ENCODE data around the gene OR51B6. TPM values are rescaled to one million over a fixed set of nuclear protein-coding genes. Genes with fewer than 3 reads are reported as not detected.

Gene OR51B6
- not detected in 2 replicates for total RNA-seq

GRCh38 chr11:5351208-5351607, at the start of gene OR51B6:
Gene OR51B6 (plus strand): TSS chr11:5351508. CDS start chr11:5351508, 0 bp downstream.

DNA sequence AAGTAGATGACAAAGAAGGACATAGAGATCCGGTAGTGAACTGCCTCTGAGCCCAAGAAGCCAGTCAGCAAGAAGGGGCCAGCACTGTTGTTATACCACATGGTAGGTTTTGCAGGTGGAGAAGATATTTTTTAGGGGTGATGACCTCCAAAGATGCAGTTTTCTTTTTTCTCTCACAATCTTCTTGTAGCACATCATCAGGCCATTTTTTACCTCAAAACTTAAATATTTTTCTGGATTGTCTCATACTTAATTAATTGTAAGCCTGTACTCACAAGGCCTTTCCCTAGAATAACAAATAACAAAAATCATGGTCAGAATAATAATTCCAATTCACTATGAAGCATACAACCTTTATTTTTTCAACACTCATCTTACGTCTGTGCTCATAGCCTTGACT, 49.5 kb upstream of the OR51B6 start, which contains the start of gene OR51B4:
Gene OR51B4 (minus strand): TSS at position 101 of the 400 bp plus-strand sequence. CDS start 0 bp downstream, at position 101.

GRCh38 chr11:5324197-5324596, 27.1 kb upstream of the OR51B6 start, which contains the start of gene OR51B2:
Gene OR51B2 (minus strand): TSS chr11:5324297. CDS start chr11:5324297, 0 bp downstream.

DNA sequence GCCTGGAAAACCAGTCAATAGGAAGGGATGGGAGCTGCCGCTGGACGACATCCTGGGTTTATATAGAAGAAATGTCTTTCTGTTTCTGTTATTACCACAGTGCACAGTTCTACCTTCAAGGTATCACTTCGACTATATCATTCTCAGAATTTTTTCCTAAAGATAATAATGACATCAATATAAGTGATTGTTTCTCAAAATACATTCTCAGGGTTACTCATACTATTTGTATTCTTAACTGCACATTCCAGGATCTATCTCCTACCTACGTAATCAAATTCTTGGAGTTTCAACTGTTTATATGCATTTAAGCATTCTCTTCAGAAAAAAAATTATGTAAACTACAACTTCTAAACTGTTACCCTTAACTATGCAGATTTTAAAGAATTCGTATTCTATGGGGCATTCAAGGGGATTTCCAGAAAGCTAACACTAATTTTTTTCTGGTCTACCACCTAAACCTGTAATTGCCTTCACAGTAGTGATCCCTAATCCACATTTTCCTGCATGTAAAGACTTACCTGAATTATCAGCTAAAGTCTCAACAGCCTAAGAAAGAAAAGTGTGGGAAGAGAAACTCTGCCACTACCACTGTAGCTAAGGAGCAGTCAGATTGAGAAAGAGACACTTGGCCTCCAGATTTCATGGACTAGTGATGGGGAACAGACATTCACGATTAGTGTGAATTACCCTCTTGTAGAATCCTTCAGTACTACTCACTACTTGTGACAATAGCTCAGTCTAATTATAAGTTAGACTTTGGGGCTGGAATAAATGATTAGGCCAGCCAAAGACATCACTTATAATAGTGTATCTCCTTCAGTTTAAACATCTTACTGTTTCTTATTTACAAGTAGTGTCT, 7.6 kb upstream of the OR51B6 start, which contains the start of gene OR51B5:
Gene OR51B5 (minus strand): TSS at position 51 of the 862 bp plus-strand sequence. CDS start 0 bp downstream, at position 51.

GRCh38 chr11:5383576-5383975, 32.3 kb downstream of the OR51B6 start, which contains the start of gene OR51M1:
Gene OR51M1 (plus strand): TSS chr11:5383812. CDS start chr11:5389399, 5,587 bp downstream.

Other genes with a start within 250 kb of the OR51B6 start
- not detected in 2 replicates for gene OR52A5, start 213.2 kb upstream of the OR51B6 start, total RNA-seq
- gene OR52A1, start 196.8 kb upstream of the OR51B6 start, total RNA-seq = not detected in 2 replicates
- gene OR51V1, start 150.8 kb upstream of the OR51B6 start, total RNA-seq = not detected in 2 replicates
- not detected in 2 replicates for gene HBB, start 124.4 kb upstream of the OR51B6 start, total RNA-seq
- gene HBD, start 117.0 kb upstream of the OR51B6 start, total RNA-seq = 0.29 TPM in 1 of 2 replicates, not detected in the other
- gene HBG1, start 101.7 kb upstream of the OR51B6 start, total RNA-seq = not detected in 2 replicates
- gene HBG2, start 96.7 kb upstream of the OR51B6 start, total RNA-seq = not detected in 2 replicates
- not detected in 2 replicates for gene HBE1, start 81.6 kb upstream of the OR51B6 start, total RNA-seq
- gene OR51B4, start 49.6 kb upstream of the OR51B6 start, total RNA-seq = not detected in 2 replicates
- gene OR51B2, start 27.2 kb upstream of the OR51B6 start, total RNA-seq = not detected in 2 replicates
- not detected in 2 replicates for gene OR51B5, start 8.0 kb upstream of the OR51B6 start, total RNA-seq
- not detected in 2 replicates for gene OR51M1, start 32.3 kb downstream of the OR51B6 start, total RNA-seq
- not detected in 2 replicates for gene OR51Q1, start 70.6 kb downstream of the OR51B6 start, total RNA-seq
- not detected in 2 replicates for gene OR51I1, start 90.0 kb downstream of the OR51B6 start, total RNA-seq
- gene OR51I2, start 97.8 kb downstream of the OR51B6 start, total RNA-seq = not detected in 2 replicates
- not detected in 2 replicates for gene OR52D1, start 137.2 kb downstream of the OR51B6 start, total RNA-seq
- not detected in 2 replicates for gene UBQLN3, start 158.4 kb downstream of the OR51B6 start, total RNA-seq
- gene UBQLNL, start 165.2 kb downstream of the OR51B6 start, total RNA-seq = not detected in 2 replicates
- gene OR52H1, start 197.0 kb downstream of the OR51B6 start, total RNA-seq = not detected in 2 replicates
- not detected in 2 replicates for gene OR52B6, start 229.4 kb downstream of the OR51B6 start, total RNA-seq
- 7.1 and 8.6 TPM in 2 replicates for gene TRIM6, start 245.1 kb downstream of the OR51B6 start, total RNA-seq